DMS 273 (cell line): ENCODE results near the gene PPP1R12A.

Experiments
- DNase-seq: peaks from one replicate; lab custom pipeline; 2025; ENCODE audit not compliant: unreplicated experiment; lab: John Stamatoyannopoulos, UW

Gene PPP1R12A

DNA sequence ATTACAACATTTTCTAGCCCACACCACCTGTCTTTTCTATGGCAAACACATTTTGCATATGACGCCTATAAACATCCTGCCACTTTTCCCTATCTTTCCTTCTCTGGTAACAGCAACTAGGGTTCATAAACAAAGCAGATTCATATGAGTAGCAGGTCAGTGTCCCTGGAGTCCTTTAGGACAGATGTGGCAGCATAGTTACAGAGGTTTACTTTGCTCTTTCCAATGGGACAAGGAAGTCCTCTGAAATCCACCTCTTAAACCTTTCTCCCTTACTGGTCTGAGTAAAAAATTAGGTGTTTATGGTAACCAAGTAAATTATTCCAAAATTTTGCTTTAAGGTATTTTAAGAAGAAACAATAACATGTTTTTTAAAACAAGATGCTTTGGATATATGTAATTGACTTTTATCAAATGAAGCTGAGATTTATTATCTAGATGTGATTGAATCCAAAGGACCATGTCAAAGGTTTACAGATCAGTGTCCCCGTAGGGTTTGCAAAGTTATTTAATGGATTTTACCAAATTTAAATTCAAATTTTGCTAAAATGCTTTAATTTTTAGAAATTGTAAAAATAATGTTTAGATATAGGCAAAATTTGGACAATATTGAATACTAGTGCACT lies 164.9 kb downstream of the PPP1R12A start:
- DNase-seq: no peak

DNA sequence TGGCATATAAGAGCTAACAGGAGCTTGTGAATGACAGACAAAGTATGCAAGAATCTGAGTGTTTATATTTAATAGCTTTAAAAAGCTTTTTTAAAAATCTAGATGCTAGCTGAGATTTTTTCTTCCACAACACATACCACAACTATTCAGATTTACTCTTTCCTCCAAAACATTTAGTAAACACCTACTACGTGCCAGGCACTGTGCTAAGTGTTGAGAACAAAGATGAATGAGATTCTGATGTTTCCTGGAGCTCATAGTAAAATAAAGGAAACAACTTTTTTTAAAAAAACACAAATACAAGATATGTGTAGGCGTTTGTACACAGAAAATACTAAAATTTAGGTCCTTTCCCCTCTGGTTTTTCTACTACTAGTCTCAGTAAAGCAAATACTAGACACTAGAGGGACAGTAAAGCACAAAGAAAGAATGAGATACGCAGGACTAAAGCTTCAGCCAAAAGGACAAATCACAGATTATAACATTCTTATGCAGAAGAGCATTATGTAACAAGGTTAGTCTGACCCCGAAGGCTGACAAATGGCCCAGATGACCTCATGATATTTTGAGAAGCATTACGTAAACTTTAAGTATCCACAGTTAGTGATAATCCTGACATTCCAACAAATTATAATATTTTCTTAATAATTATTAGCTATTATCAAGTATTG lies 165.6 kb downstream of the PPP1R12A start:
- DNase-seq: no peak

DNA sequence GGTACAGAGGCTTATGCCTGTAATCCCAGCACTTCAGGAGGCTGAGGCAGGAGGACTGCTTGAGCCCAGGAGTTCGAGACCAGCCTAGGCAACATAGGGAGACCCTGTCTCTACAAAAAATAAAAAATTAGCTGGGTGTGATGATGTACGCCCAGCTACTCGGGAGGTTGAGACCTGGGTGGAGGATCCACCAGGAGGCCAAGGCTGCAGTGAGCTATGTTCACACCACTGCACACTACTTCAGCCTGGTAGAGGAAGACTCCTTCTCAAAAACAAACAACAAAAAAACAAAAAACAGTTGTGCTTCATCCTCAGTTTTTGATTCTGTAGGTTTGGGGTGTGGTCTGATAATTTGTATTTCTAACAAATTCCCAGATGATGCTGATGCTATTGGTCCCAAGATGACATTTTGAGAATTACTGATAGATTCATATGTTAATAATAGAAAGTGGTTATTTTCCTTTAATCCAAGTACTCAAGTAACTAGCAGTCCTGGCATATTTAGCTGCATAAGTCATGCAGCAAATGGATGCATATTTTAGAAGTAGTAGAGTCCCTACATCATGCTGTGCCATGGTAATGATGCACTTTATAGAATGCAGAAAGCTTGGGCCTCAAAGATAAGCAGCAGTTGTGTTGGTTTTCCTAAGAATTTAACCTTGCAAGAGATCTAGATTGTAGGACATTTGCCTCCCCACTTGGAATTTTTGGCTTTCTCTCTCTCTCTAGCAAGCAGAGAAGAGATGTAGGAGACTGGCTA lies 168.0 kb downstream of the PPP1R12A start:
- DNase-seq: no peak

DNA sequence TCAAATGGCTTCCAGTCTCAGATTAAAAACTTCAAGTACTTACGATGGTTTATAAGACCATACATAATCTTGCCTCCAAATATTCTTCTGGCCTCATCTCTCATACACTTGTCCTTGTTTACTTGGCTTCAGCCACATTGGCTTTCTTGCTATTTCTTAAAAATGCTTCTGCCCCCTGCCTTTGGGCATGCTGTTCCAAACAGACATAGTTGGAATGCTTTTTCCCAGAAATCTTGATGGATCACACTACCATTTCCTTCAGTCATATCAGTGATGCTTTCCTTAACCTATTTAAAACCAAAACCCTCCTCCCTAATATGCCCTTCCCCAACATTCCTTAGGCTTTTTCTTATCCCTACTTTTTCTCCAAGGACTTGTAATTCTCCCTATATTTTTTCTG lies 169.7 kb downstream of the PPP1R12A start:
- no peak for DNase-seq

DNA sequence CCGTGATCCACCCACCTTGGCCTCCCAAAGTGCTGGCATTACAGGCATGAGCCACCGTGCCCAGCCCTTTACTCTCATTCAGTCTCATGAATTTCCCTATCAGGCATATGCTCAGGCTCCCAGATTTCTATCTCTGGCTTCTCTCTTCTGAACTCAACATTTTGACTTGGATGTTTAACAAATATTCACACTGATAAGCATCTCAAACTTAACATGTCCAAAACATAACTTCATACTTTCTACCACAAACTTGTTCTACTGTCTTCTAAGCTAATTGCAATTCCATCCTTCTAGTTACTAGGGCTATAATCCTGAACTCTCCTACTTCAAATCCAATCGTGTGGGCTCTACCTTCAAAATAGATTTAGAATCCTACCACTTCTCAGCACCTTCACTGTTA lies 170.3 kb downstream of the PPP1R12A start:
- no peak for DNase-seq

DNA sequence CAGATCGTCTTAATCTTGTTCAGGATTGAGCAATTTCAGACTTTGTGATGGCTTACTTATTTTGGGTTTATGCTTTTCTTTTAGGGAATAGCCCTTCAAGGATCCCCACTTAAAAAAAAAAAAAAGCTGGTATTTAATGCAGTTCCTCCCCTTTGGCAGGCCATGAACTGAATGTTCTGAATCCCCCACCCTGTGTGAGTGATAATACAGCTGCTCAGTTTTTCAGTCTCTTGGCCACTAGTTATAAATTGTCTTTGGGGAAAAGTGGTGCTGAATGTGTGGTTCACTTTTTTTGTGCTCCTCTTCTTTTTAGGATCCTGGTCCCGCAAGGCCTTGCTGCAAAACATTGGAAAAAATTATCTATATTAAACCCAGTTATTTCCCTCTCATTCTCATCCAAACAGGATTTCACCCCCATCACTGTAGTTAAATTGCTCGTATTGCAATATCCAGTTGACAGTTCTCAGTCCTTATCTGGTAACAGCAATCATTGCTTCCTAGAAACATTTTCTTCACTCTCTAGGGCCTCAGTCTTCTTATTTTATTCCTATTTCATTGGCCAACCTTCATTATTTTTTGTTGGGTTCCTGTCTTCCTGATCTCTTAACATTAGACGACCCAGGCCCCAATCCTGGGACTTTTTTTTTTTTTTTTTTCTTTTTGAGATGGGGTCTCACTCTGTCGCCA lies 171.0 kb downstream of the PPP1R12A start:
- no peak for DNase-seq

DNA sequence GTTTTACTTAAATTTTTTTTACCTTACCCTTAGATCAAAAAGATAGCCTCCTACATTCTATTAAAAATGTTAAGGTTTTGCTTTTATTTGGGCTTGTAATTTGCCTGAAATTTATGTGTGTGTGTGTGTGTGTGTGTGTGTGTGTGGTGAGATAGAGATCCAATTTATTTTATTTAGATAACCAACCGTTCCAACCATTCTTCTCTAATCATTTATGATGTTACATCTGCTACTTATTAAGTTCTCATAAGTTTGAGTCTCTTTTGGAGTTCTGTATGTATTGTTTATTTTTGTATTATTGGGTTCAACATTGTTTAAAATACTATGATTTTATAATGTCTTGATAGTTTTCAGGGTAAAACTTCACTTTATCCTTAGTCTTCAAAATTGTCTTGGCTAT lies 173.6 kb downstream of the PPP1R12A start:
- no peak for DNase-seq

DNA sequence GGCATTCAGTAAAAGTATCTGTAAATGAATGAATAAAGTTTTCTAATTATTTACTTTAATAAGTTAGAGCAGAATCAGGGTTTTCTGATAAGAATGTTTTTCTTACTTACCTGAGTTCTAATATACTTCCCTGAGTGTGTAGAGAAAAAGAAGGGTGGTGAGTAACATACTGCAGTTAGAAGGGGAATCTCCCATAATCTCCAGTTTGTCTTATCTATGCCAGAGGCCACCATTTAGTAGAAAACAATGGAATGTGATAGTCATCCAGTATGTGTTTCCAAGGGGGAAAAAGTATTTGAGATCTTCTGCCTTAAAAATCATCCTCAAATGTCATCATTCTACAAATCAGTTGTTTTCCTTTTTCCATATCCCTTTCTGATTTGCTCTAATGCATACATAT lies 187.6 kb downstream of the PPP1R12A start:
- DNase-seq: no peak

DNA sequence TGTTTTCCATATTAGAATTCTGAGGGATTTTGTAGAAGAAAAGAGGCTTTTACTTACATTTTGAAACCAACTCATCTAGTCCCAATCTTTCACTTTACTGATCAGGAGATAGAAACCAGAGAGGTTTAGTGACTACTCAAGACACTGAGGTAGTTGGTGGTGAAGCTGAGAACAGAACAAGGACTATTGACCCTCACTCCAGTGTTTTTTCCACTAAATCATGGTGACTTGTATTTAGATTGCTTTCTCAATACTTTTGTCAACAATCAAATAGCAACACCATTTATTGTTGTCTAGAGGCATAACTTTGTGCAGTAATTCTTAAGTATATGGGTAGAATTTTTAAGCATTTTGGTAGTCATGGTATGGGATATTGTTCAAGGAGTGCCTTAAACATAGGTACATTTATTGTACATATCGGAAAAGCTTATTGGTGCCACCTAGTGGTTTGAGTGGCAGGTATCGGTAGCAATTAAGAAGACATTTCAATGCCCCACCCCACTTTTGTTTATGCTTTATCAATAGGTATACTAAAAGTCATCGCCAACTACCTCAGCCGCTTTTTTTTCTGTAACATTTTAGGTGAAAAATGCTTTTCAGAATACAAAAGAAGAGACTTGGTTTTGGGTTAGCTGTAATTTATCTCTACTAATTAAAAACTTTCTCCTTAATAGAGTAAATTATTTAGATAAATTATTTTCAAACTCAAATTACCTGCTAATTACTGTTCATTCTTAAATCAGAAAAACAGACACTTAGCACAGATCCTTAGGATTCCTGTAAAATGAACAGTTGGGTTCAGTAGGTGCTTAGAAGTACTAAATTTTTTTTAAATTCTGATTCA lies 196.8 kb downstream of the PPP1R12A start:
- peak; percentile 72 for DNase-seq

DNA sequence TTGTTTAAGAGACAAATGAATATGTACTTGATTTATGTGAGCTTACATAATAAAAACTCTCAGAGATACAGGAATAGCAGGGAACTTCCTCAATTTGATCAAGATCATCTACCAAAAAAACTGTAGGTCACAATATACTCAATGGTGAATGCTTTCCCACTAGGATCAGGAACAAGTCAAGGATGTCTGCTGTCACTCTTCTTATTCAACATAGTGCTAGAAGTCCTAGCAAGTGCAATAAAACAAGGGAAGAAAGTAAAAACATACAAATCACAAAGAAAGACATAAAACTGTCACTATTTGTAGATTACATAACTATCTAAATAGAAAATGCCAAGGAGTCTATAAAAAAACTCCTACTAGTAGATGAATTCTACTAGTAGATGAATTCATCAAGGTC lies 202.3 kb downstream of the PPP1R12A start:
- no peak for DNase-seq

DNA sequence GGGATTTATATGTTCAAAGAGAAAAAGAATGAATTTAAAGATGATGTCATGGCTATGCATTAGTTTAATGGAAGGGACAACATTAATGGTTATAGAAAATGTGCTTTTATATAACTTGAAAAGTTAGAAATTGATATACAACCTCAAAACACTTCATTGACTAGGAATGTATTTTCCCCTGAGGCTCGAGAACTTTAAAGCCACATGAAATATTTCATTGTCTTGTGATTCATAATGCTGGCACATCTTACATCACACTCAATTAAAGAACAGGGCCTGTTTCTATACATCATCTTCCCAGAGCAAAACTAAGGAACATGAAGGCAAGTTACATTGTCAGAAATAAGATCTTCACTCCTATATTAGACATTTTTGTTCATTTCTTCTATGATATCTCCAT lies 208.9 kb downstream of the PPP1R12A start:
- DNase-seq: no peak
